Suprapubic skin (tissue), 4 donors: ENCODE measurements around the gene PPP2R5B. TPM values are rescaled to one million over a fixed set of nuclear protein-coding genes. Genes with fewer than 3 reads are reported as not detected.

Experiments used
- DNase-seq, 2 donors: peaks; one replicate each; pipeline ENCODE4 v3.0.0-alpha.2; 2019; ENCODE audit warnings: low spot score in 2 of 2
- H3K27ac ChIP-seq: fragments of 200-600 bp; sonication (generic); one replicate; pipeline ENCODE4 v1.5.1; 2019
- H3K27me3 ChIP-seq: fragments of 200-600 bp; sonication (generic); one replicate; pipeline ENCODE4 v1.5.1; 2019
- H3K36me3 ChIP-seq: fragments of 200-600 bp; sonication (generic); one replicate; pipeline ENCODE4 v1.5.1; 2019
- H3K4me1 ChIP-seq: fragments of 200-600 bp; sonication (generic); one replicate; pipeline ENCODE4 v1.5.1; 2019
- H3K4me3 ChIP-seq: fragments of 200-600 bp; sonication (generic); one replicate; pipeline ENCODE4 v1.5.1; 2019; ENCODE audit warnings: mild to moderate bottlenecking
- H3K9me3 ChIP-seq: fragments of 200-600 bp; sonication (generic); one replicate; pipeline ENCODE4 v1.5.1; 2019
- EP300 ChIP-seq: sonication (generic); formaldehyde crosslinking; IDR thresholded peaks from one replicate; pipeline ENCODE4 v1.6.1; 2017; ENCODE audit warnings: antibody characterized with exemption
- POLR2A ChIP-seq, 2 donors: fragments of 450-650 bp; IDR thresholded peaks; one replicate each; pipeline ENCODE4 v1.6.1; 2017; ENCODE audit warnings: antibody characterized with exemption in 2 of 2, mild to moderate bottlenecking in 2 of 2, moderate library complexity in 2 of 2
- POLR2AphosphoS5 ChIP-seq, 3 donors: sonication (generic); formaldehyde crosslinking; IDR thresholded peaks; one replicate each; pipeline ENCODE4 v1.6.1; 2017; ENCODE audit warnings: antibody characterized with exemption in 3 of 3
- WGBS: methylation state at CpG from one replicate; pipeline ENCODE4 v1.1.5; 2018; 5-methylcytosine and 5-hydroxymethylcytosine counted together
- total RNA-seq, 4 donors: library from RNA; depleted of rRNA; stranded (reverse); fragments of >200 nt; gene quantifications; one replicate each; pipeline ENCODE4 v1.1.0, GENCODE V29; 2016
- TF ChIP-seq, protein P1 (sequence below), 2 donors: fragments of 200-600 bp in 1 of 2; fragments of 450-650 bp in 1 of 2; sonication (generic) in 1 of 2; IDR thresholded peaks; one replicate each; pipeline ENCODE4 v1.5.1; 2016 to 2019; ENCODE audit warnings: antibody characterized with exemption in 2 of 2, mild to moderate bottlenecking in 1 of 2, moderate library complexity in 1 of 2

The PPP2R5B gene
- total RNA-seq, 4 donors from 2014 or later: 20.1 to 38.3 (median 27.3) TPM

DNA sequence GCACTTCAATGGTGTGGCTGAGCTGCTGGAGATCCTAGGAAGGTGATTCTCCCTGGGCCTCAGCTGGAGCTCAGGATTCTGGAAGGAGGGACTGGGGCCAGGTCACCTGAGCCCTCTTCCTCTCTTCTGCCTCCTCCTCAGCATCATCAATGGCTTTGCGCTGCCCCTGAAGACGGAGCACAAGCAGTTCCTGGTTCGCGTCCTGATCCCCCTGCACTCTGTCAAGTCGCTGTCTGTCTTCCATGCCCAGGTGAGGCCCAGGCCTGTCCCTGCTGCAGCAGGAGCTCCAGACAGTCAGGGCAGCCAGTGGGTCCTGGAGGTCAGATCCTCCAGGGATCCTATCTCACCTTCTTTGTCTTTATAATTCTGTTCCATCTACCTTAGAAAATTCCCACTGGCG lies 5.9 kb downstream of the PPP2R5B start:
- Histone ChIP-seq H3K27me3 (no peaks in the 10 kb centered on the region), H3K9me3 (no peaks in the 10 kb centered on the region), H3K27ac (no peak overlapping the region), H3K4me3 (no peak overlapping the region), H3K36me3 (peaks cover 56% of the 10 kb centered on the region), H3K4me1 (peaks cover 12% of the 10 kb centered on the region)
- TF ChIP-seq POLR2AphosphoS5 (IDR thresholded peaks at IDR 0.05) (no peak), POLR2A (IDR thresholded peaks at IDR 0.05) (no peak), EP300 (no peak)
- TF ChIP-seq, protein P1, sequence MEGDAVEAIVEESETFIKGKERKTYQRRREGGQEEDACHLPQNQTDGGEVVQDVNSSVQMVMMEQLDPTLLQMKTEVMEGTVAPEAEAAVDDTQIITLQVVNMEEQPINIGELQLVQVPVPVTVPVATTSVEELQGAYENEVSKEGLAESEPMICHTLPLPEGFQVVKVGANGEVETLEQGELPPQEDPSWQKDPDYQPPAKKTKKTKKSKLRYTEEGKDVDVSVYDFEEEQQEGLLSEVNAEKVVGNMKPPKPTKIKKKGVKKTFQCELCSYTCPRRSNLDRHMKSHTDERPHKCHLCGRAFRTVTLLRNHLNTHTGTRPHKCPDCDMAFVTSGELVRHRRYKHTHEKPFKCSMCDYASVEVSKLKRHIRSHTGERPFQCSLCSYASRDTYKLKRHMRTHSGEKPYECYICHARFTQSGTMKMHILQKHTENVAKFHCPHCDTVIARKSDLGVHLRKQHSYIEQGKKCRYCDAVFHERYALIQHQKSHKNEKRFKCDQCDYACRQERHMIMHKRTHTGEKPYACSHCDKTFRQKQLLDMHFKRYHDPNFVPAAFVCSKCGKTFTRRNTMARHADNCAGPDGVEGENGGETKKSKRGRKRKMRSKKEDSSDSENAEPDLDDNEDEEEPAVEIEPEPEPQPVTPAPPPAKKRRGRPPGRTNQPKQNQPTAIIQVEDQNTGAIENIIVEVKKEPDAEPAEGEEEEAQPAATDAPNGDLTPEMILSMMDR (IDR thresholded peaks at IDR 0.05): no peak
- peak in 1 of 2 donors; percentile 26 for DNase-seq
- WGBS: 98% methylated on average over 6 of the region's 6 CpGs

DNA sequence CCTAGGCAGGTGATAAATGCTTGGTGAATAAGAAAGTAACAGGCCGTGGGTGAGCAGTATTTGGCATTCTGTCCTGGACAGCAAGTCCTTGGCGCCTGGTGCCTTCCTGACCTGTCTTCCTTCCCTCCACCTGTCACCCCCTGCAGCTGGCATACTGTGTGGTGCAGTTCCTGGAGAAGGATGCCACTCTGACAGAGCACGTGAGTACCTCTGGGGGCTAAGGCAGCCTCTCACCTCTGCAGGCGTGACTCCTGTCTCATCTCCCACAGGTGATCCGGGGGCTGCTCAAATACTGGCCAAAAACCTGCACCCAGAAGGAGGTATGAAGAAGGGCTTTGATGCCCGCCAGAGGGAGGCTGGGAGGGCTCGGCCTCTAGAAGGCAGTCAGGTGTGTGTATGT lies 6.8 kb downstream of the PPP2R5B start:
- H3K9me3 ChIP-seq: no peaks in the 10 kb centered on the region
- peaks cover 10% of the 10 kb centered on the region for H3K4me1 ChIP-seq
- 99% methylated on average over 7 of the region's 7 CpGs for WGBS
- TF ChIP-seq, protein P1 (IDR thresholded peaks at IDR 0.05): no peak
- TF ChIP-seq POLR2AphosphoS5 (IDR thresholded peaks at IDR 0.05): no peak
- no peak for TF ChIP-seq POLR2A (IDR thresholded peaks at IDR 0.05)
- TF ChIP-seq EP300: no peak
- H3K27me3 ChIP-seq: no peaks in the 10 kb centered on the region
- no peak overlapping the region for H3K4me3 ChIP-seq
- DNase-seq: no peak
- peaks cover 56% of the 10 kb centered on the region for H3K36me3 ChIP-seq
- H3K27ac ChIP-seq: no peak overlapping the region

DNA sequence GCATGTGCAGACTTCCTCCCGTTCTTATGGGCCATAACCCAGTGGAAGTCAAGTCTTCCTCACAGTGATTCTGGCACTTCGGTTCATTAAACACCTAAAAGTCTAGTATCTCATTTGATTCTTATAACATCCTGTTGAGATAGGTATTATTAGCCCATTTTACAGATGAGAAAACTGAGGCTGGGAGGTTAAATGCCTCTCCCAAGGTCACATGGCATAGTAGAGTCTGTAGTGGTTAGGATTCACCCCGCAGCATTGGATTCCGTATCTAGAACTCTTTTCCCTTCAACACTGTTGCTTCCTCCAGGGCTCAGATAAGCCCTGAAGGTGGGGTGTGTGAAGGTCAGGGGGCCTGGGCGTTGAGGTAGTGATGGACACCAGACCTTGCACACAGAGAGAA lies 7.8 kb downstream of the PPP2R5B start:
- TF ChIP-seq EP300 (no peak), POLR2AphosphoS5 (IDR thresholded peaks at IDR 0.05) (no peak), POLR2A (IDR thresholded peaks at IDR 0.05) (no peak)
- TF ChIP-seq, protein P1 (IDR thresholded peaks at IDR 0.05): no peak
- WGBS: 92% methylated on average over 5 of the region's 5 CpGs
- H3K9me3 ChIP-seq: no peaks in the 10 kb centered on the region
- H3K27me3 ChIP-seq: no peaks in the 10 kb centered on the region
- H3K27ac ChIP-seq: no peak overlapping the region
- no peak for DNase-seq
- H3K36me3 ChIP-seq: peaks cover 56% of the 10 kb centered on the region
- H3K4me3 ChIP-seq: no peak overlapping the region
- H3K4me1 ChIP-seq: peaks cover 10% of the 10 kb centered on the region

DNA sequence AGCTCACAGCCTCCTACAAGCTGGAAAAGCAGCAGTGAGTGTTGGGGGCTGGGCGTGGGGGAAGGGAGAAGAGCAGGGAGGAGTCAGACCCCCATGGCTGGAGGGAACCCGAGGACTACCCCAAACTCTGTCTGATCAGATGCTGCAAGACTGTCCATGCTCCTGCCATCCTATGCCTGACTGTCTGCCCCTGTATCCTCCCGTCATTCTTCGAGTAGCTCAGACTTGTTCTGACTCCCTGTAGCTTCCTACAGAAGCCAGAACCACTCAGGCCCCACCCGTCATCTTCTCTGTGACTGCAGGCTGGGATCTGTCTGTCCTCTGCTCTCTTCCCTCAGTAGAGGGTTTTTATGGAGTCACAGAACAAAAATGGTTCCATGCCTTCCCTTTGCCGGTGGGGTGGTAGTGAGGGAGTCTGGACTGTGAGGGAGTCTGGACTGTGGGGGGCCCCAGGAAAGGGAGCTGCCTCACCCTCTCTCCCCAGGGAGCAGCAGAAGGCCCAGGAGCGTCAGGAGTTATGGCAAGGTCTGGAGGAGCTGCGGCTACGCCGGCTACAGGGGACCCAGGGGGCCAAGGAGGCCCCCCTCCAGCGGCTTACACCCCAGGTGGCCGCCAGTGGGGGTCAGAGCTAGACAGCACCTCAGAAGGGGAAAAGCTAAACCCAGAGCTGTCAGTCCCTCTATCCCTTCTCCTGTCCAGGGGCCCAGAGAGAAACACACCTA lies 8.9 kb downstream of the PPP2R5B start:
- H3K36me3 ChIP-seq: peaks cover 52% of the 10 kb centered on the region
- H3K4me3 ChIP-seq: no peak overlapping the region
- DNase-seq: no peak
- WGBS: 79% methylated on average over 12 of the region's 12 CpGs
- no peak overlapping the region for H3K27ac ChIP-seq
- no peaks in the 10 kb centered on the region for H3K27me3 ChIP-seq
- TF ChIP-seq POLR2AphosphoS5 (IDR thresholded peaks at IDR 0.05) (no peak), POLR2A (IDR thresholded peaks at IDR 0.05) (no peak), EP300 (no peak)
- TF ChIP-seq, protein P1 (IDR thresholded peaks at IDR 0.05): no peak
- no peaks in the 10 kb centered on the region for H3K9me3 ChIP-seq
- peaks cover 10% of the 10 kb centered on the region for H3K4me1 ChIP-seq

- Histone ChIP-seq H3K27me3 (no peaks in the 10 kb centered on the region), H3K4me1 (peaks cover 10% of the 10 kb centered on the region), H3K4me3 (no peak overlapping the region), H3K27ac (no peak overlapping the region), H3K36me3 (peaks cover 46% of the 10 kb centered on the region), H3K9me3 (no peaks in the 10 kb centered on the region)
- TF ChIP-seq EP300 (no peak), POLR2AphosphoS5 (IDR thresholded peaks at IDR 0.05) (no peak), POLR2A (IDR thresholded peaks at IDR 0.05) (no peak)
- TF ChIP-seq, protein P1 (IDR thresholded peaks at IDR 0.05): no peak
- no peak for DNase-seq
- WGBS: 91% methylated on average over 6 of the region's 10 CpGs
Observed at GRCh38 chr11:64933935-64934681, 9.6 kb downstream of the PPP2R5B start.
